Activated CD4-positive, alpha-beta T cell treated with anti-CD3 and anti-CD28 coated beads for 24 hours (primary cell): ENCODE results near the gene ALG9.
"Not testable (repeated sequence)": the region's sequence is repeated elsewhere in the genome, so short reads cannot be mapped to it uniquely, and the experiment has no call there.

Source experiments
- DNase-seq, 2 donors: peaks; one replicate each; pipeline ENCODE4 v3.0.0-alpha.2; 2020; ENCODE audit warnings: low read depth in 2 of 2

The ALG9 gene, protein sequence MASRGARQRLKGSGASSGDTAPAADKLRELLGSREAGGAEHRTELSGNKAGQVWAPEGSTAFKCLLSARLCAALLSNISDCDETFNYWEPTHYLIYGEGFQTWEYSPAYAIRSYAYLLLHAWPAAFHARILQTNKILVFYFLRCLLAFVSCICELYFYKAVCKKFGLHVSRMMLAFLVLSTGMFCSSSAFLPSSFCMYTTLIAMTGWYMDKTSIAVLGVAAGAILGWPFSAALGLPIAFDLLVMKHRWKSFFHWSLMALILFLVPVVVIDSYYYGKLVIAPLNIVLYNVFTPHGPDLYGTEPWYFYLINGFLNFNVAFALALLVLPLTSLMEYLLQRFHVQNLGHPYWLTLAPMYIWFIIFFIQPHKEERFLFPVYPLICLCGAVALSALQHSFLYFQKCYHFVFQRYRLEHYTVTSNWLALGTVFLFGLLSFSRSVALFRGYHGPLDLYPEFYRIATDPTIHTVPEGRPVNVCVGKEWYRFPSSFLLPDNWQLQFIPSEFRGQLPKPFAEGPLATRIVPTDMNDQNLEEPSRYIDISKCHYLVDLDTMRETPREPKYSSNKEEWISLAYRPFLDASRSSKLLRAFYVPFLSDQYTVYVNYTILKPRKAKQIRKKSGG

DNA sequence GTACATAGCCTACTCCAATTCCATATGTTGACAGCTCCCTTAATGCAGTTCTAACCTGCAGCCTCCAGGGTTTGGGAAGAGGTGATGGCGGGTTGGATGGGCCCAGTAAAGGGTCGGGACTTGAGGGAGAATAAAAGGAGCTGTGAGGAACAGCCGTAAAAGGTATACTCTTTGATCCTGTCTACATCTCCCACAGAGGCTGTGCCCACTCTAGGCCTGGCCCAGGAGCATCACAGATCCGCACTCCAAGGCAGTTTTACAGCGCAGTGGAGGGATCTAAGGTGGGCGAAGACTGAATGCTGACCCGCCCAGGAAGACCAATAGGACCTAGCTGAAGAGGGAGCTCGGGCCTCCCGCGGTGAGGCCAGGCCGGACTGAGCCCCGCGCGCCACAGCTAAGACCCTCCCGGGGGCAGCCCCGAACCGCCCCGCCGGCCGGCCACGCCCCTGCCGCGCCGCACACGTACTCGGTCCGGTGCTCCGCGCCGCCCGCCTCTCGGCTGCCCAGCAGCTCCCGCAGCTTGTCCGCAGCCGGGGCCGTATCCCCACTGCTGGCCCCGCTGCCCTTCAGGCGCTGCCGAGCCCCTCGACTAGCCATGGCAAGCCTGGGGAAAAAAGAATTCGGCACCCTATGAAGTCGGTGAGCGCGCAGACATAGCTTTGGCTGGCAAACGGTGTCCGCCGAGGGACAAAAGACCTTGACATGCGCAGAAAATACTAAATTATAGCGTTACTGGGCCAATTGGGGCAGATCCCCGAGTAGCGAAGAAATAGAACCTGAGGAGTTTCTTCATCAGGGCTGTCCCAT, at the start of gene ALG9:
Gene ALG9 (minus strand): TSS at position 696 of the 807 bp plus-strand sequence. CDS start 99 bp downstream, at position 597.
- peak; percentile 91 to 93 for DNase-seq

GRCh38 chr11:111920908-111921307, 49.5 kb upstream of the ALG9 start:
- DNase-seq = no peak

DNA sequence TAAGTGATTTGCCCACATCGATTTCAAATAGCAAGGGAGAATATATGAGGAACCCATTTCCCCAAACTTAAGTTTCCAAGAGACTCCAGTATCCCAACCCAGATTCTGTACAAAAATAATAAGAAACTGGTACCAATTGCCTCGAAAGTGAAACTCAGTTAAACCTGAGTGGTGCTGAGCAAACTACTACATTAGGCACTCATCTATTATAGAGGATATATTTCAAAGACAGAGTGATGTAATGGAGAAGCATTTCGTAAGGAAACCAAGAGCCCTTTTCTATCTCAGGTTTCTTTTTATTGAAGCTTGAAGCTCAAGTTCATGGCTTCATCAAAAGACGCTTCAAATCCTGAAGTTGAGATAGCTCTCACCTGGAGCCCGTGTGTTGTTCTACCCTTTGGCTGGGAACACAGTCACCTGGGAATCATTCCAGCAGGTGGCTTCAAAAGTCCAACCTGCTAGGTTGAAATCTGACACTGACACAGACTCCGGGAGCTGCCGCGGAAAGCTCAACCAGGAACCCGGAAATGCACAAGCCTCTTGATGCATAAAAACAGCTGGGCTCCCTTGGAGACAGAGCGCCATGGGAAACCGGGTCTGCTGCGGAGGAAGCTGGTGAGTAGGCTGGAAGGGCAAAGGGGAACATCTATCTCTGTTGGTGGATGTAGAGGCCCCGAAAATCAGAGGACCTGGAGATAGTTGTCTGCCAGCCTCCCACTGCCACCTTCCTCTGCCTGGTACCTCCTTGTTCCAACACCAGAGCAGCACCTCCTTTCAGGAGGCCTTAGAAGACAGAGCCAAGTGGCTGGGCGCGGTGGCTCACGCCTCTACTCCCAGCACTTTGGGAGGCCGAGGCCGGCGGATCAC, 47.2 kb upstream of the ALG9 start, which contains the start of gene C11orf52:
Gene C11orf52 (plus strand): TSS at position 524 of the 867 bp plus-strand sequence. CDS start 60 bp downstream, at position 584.
- DNase-seq = no peak

DNA sequence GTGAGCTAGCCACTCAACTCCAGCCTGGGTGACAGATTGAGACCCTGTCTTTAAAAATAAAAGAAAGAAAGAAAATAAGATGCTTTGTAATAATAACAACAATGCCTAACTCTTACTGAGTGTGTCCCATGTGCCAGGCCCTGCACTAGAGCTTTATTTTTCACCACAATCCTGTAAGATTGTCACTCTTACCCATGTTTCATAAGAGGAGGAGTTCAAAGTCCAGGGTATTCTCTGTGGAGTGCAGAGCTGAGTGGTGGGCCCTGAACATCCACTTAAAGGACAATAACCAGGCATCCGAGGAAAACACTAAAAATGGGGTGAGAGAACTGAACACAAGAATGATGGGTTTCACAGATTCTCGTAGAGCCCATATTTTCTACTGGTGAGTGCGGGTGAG, 46.4 kb upstream of the ALG9 start:
- DNase-seq = no peak

DNA sequence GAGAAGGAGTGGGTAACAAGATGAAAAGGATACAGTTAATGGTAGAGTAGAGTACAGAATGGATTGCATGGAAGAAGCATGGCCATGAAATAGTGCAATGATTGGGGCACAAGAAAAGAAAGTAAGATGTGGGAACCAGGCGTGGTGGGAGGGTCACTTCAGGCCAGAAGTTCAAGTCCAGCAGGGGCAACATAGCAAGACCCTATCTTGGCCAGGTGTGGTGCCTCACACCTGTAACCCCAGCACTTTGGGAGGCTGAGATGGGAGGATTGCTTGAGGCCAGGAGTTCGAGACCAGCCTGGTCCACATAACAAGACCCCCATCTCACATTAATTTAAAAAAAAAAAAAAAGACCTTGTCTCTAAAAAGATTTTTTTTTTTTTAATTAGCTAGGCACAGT, 45.9 kb upstream of the ALG9 start:
- DNase-seq = no peak

DNA sequence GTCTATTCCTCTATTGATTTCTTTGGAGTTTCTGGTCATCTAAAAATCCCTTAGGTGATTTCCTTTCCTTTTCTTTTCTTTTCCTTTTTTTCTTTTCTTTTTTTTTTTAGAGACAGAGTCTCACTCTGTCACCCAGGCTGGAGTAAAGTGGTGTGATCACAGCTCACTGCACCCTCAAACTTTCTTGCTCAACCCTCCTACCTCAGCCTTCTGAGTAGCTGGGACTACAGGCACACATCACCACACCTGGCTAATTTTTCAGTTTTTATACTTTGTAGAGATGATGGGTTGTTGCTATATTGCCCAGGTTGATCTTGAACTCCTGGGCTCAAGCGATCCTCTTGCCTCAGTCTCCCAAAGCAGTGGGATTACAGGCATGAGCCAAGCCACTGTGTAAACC, 45.4 kb upstream of the ALG9 start:
- no peak for DNase-seq

- DNase-seq = no peak
Observed at GRCh38 chr11:111913997-111914396, 42.6 kb upstream of the ALG9 start.

DNA sequence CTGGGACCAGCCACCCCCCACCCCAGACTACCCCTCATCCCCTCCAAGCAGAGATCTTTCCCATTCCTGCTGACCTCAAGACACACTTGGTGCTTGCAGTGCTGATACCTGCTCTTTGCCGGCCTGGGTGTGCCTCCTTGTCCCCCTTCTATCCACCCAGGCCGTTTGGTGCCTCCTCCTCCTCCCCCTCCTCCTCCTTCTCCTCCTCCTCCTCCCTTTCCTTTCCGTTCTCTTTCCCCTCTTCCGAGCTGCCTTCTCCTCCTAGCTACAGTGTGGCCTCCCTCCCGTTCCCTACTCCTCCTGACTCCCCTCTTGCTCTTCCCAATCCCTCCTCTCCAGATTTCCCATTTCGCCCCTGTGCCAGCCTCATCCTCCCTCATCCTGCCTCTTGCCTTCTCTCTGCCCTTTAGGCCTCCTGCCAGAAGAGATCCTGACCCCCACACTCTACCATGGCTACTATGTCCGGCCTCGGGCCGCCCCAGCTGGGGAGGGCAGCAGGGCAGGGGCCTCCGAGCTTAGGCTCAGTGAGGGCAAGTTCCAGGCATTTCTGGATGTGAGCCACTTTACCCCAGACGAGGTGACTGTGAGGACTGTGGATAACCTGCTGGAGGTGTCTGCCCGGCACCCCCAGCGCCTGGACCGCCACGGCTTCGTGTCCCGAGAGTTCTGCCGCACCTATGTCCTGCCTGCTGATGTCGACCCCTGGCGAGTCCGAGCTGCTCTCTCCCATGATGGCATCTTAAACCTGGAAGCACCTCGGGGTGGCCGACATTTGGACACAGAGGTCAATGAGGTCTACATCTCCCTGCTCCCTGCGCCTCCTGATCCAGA, 41.9 kb upstream of the ALG9 start:
- no peak for DNase-seq

DNA sequence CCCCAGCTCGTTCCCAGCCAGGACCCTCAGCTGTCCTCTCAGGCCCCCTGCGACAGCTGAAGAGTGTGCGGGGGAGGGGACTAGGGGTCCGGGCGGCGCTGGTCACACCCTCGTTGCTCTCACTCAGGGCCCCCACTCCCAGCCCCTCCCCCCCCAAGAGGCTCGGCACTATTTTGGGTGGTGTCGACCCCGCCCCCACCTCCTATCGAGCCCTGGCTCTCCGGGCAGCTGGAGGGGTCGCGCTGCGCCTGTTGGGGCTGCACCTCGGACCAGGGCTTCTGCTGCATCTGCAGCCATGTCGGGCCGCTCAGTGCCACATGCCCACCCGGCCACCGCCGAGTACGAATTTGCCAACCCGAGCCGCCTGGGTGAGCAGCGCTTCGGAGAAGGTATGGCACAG, 41.2 kb upstream of the ALG9 start, which contains the start of gene HSPB2:
Gene HSPB2 (plus strand): TSS at position 200 of the 400 bp plus-strand sequence. CDS start 96 bp downstream, at position 296.
- no peak for DNase-seq

- DNase-seq = no peak
Observed at GRCh38 chr11:111911563-111912401, 40.4 kb upstream of the ALG9 start, which contains the start of gene CRYAB. TSS of gene CRYAB (minus strand) at chr11:111911770. CDS start at chr11:111911724, 46 bp downstream.

- no peak for DNase-seq
Observed at GRCh38 chr11:111910676-111911562, 39.5 kb upstream of the ALG9 start.

GRCh38 chr11:111909378-111909777, 38.0 kb upstream of the ALG9 start:
- DNase-seq = no peak

DNA sequence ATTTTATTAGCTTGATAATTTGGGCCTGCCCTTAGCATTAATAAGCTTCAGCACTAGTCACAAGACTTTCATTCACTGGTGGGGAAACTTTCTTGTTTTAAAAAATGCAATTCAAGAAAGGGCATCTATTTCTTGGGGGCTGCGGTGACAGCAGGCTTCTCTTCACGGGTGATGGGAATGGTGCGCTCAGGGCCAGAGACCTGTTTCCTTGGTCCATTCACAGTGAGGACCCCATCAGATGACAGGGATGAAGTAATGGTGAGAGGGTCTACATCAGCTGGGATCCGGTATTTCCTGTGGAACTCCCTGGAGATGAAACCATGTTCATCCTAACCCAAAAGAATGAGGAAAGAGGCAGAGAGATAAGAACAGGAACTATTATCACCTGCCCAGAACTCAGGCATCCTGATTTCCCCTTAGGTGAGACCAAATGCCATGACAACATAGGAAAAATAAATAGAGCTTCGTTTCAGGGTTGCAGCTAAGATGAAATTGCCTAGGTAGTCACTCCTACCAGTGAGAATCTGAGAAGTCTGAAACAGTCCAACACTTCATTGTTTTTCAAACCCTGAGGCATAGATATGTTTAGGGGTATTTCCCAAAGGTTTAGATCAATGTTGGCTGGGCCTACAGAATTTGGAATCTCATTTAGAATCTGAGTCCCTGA, 37.4 kb upstream of the ALG9 start:
- no peak for DNase-seq

DNA sequence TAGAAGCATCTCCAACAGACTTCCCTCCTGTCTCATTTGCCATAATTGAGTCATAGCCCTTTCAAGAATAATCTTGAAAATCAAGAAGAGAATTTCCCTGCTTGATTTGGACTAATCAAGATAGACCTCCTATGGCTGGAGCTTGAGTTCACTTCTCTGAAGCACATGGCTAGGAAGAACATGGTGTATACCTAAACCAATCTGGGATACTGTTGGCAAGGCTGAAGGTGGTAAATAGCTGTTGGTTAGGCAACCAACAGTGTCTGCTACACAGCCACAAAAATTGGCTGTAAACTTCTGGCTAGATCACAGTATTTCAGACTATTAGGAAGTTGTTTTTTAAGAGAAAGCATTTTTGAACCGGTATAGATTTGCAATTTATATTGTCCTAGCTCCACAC, 35.3 kb upstream of the ALG9 start:
- no peak for DNase-seq

GRCh38 chr11:111905411-111905810, 34.0 kb upstream of the ALG9 start:
- no peak for DNase-seq

GRCh38 chr11:111886844-111887243, 15.5 kb upstream of the ALG9 start:
- DNase-seq = no peak

GRCh38 chr11:111886032-111886431, 14.7 kb upstream of the ALG9 start:
- no peak for DNase-seq

- not testable (repeated sequence) for DNase-seq
Observed at GRCh38 chr11:111885053-111885452, 13.7 kb upstream of the ALG9 start.
